H1 (cell line): ENCODE measurements around the gene RGS13.

Source experiments
- ASH2L ChIP-seq: fragments of 200-600, 300-600 bp; sonication (generic); IDR thresholded peaks from one replicate; pipeline ENCODE4 v1.7.1; 2017; ENCODE audit warnings: low read length
- CBX5 ChIP-seq: fragments of 300-800, 300-1000 bp; sonication (generic); IDR thresholded peaks from 2 replicates; pipeline ENCODE4 v1.7.1; 2016; ENCODE audit warnings: antibody characterized with exemption, low read length, low read depth
- JUND ChIP-seq: IDR thresholded peaks from 2 replicates; pipeline ENCODE4 v1.6.1; 2011; ENCODE audit warnings: mild to moderate bottlenecking, improper control_type of control experiment, low read length
- MAX ChIP-seq: IDR thresholded peaks from 2 replicates; pipeline ENCODE4 v1.6.1; 2012; ENCODE audit warnings: inconsistent platforms
- POLR2A ChIP-seq, 2 experiments: IDR thresholded peaks; 1 replicate in 1 of 2; 2 replicates in 1 of 2; pipeline ENCODE4 v1.6.1; 2011; ENCODE audit warnings: low read depth in 2 of 2, low read length in 2 of 2, mild to moderate bottlenecking in 2 of 2; ENCODE audit errors: control extremely low read depth in 1 of 2
- SP1 ChIP-seq: IDR thresholded peaks from 2 replicates; pipeline ENCODE4 v1.6.1; 2011; ENCODE audit warnings: low read depth, low read length
- SP2 ChIP-seq: IDR thresholded peaks from 2 replicates; pipeline ENCODE4 v1.6.1; 2012; ENCODE audit warnings: mild to moderate bottlenecking, low read length, inconsistent platforms
- SUZ12 ChIP-seq: fragments of 200-600 bp; sonication (generic); IDR thresholded peaks from 2 replicates; pipeline ENCODE4 v1.6.1; 2012; ENCODE audit warnings: mild to moderate bottlenecking, inconsistent platforms, low read length, moderate library complexity, mixed read lengths
- TF ChIP-seq, protein P1 (sequence below), 3 experiments: IDR thresholded peaks; 1 replicate in 2 of 3; 2 replicates in 1 of 3; pipeline versions ENCODE4 v1.5.1 to v1.6.1; 2011; ENCODE audit warnings: low read length in 3 of 3, mild to moderate bottlenecking in 3 of 3, inconsistent platforms in 2 of 3, low read depth in 1 of 3, moderate library complexity in 1 of 3; ENCODE audit not compliant: insufficient read depth in 1 of 3; ENCODE audit errors: control extremely low read depth in 1 of 3

- no peak for TF ChIP-seq MAX
- TF ChIP-seq, protein P1, sequence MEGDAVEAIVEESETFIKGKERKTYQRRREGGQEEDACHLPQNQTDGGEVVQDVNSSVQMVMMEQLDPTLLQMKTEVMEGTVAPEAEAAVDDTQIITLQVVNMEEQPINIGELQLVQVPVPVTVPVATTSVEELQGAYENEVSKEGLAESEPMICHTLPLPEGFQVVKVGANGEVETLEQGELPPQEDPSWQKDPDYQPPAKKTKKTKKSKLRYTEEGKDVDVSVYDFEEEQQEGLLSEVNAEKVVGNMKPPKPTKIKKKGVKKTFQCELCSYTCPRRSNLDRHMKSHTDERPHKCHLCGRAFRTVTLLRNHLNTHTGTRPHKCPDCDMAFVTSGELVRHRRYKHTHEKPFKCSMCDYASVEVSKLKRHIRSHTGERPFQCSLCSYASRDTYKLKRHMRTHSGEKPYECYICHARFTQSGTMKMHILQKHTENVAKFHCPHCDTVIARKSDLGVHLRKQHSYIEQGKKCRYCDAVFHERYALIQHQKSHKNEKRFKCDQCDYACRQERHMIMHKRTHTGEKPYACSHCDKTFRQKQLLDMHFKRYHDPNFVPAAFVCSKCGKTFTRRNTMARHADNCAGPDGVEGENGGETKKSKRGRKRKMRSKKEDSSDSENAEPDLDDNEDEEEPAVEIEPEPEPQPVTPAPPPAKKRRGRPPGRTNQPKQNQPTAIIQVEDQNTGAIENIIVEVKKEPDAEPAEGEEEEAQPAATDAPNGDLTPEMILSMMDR (IDR thresholded peaks at IDR 0.05; ENCODE audit: control extremely low read depth in 1 of 3, insufficient read depth in 1 of 3, low read depth in 1 of 3, low read length in 3 of 3): no peak
- no peak for TF ChIP-seq POLR2A (IDR thresholded peaks at IDR 0.05; ENCODE audit: control extremely low read depth in 1 of 2, low read depth in 2 of 2, low read length in 2 of 2)
- no peak for TF ChIP-seq SUZ12
- TF ChIP-seq JUND: no peak
- no peak for TF ChIP-seq SP2
- TF ChIP-seq SP1: no peak
- TF ChIP-seq ASH2L: no peak
- no peak for TF ChIP-seq CBX5
Observed at GRCh38 chr1:192615055-192615454, 20.9 kb upstream of the RGS13 start.
